Lower leg skin (tissue), 4 donors: ENCODE data around the gene PTTG1IP. TPM values are rescaled to one million over a fixed set of nuclear protein-coding genes. Genes with fewer than 3 reads are reported as not detected.

Experiments used
- DNase-seq, 2 donors: peaks; one replicate each; pipeline ENCODE4 v3.0.0-alpha.2; 2019; ENCODE audit warnings: low spot score in 2 of 2
- H3K4me3 ChIP-seq: fragments of 200-600 bp; sonication (generic); 2 replicates; pipeline ENCODE4 v1.5.1; 2017; ENCODE audit warnings: mild to moderate bottlenecking, low read depth; ENCODE audit not compliant: poor library complexity, severe bottlenecking
- CTCF ChIP-seq, 3 donors: fragments of 450-650 bp; IDR thresholded peaks; one replicate each; pipeline ENCODE4 v1.5.1; 2016; ENCODE audit warnings: antibody characterized with exemption in 3 of 3, mild to moderate bottlenecking in 3 of 3, moderate library complexity in 2 of 3
- POLR2A ChIP-seq, 2 donors: fragments of 450-650 bp; IDR thresholded peaks; one replicate each; pipeline ENCODE4 v1.6.1; 2016 to 2017; ENCODE audit warnings: antibody characterized with exemption in 2 of 2, mild to moderate bottlenecking in 1 of 2, moderate library complexity in 1 of 2
- WGBS, 2 donors: methylation state at CpG; one replicate each; pipeline ENCODE4 v1.1.5; 2018; 5-methylcytosine and 5-hydroxymethylcytosine counted together
- intact Hi-C: fragments of 100-400 bp; cut with DNase I; formaldehyde crosslinking; loops from one replicate; pipeline ENCODE4 v1.15.0; 2023; ENCODE audit warnings: low total_unique reads
- total RNA-seq, 4 donors: library from RNA; depleted of rRNA; stranded (reverse); fragments of >200 nt; gene quantifications; one replicate each; pipeline ENCODE4 v1.1.0, GENCODE V29; 2016

The PTTG1IP gene
- total RNA-seq, 4 donors from 2014 or later = 110 to 193 (median 133) TPM

DNA sequence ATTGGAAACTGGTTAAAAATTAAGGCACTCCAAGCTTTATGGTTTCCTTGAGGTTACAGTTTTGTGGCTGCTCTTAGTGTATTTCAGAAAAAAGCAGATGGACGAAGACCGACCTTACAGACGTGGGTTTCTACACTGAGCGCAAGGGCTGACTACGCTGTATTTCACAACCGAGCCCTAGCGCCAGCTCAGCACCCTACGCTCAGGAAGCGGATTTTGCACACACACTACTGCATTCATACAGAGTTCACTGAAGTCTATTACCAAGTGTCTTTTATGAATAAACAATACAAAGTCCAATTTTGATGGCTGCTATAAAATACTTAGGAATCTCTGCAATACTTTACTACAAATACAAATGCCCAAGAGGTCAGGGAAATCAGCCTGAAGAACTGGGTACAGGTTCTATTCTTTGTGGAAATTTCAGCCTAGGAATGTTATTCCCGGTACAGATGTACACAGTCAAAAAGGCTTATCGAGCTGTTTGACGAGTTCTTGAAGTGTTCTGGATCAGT is 23.8 kb downstream of the PTTG1IP start:
- WGBS, 2 donors = 88 to 93% methylated on average over 12 of the region's 12 CpGs
- no peak overlapping the region for H3K4me3 ChIP-seq
- intact Hi-C loops = no loop called here
- DNase-seq = no peak
- TF ChIP-seq POLR2A (IDR thresholded peaks at IDR 0.05) = no peak
- TF ChIP-seq CTCF (IDR thresholded peaks at IDR 0.05) = no peak

GRCh38 chr21:44848821-44849521 is 24.5 kb downstream of the PTTG1IP start:
- intact Hi-C loops = no loop called here
- TF ChIP-seq POLR2A (IDR thresholded peaks at IDR 0.05) = no peak
- TF ChIP-seq CTCF (IDR thresholded peaks at IDR 0.05) = no peak
- DNase-seq = no peak
- H3K4me3 ChIP-seq = no peak overlapping the region
- 92 to 94% methylated on average over 18 to 30 of the region's 36 CpGs for WGBS, 2 donors

GRCh38 chr21:44847261-44848056 is 26.0 kb downstream of the PTTG1IP start:
- no peak overlapping the region for H3K4me3 ChIP-seq
- intact Hi-C loops = no loop called here
- 88 to 91% methylated on average over 15 to 21 of the region's 24 CpGs for WGBS, 2 donors
- TF ChIP-seq CTCF (IDR thresholded peaks at IDR 0.05) (no peak), POLR2A (IDR thresholded peaks at IDR 0.05) (no peak)
- no peak for DNase-seq

DNA sequence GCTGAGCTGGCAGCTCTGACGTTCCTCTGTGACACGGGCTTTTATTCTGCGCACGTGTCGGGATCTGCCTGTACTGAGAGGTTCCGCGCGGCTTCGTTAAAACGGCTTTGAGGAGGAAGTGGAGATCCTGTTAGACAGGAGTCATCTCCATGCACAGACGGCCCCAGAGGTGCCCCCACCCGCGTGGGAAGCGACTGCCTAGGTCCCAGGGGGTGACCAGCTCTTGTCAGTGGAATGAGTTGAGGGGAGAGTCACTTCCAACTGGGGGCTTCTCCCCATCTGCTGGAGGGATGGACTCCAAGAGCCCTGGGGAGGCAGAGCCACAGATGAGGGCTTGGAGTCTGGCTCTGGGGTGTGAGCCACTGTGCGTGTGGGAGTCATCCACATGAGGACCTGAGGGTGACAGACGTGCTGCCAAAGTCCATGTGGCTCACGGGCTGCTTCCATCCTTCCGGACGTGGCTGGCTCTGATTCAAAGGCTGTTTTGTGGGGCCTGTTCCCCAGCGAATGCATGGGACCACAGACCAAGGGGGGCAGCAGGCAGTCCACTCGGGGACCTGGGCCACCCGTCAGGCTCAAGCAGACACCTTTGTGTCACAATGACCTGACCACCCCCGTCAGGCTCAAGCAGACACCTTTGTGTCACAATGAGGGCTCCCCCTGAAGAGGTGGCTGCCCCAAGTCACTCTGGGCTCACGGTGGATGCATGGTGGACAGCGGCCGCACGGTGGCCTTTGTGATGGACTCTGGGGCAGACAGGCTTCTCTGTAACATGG is 26.8 kb downstream of the PTTG1IP start:
- DNase-seq = peak; percentile 72 to 94
- no peak overlapping the region for H3K4me3 ChIP-seq
- WGBS, 2 donors = 21 to 24% methylated on average over 24 to 25 of the region's 27 CpGs
- intact Hi-C loops = no loop called here
- TF ChIP-seq POLR2A (IDR thresholded peaks at IDR 0.05) = no peak
- no peak for TF ChIP-seq CTCF (IDR thresholded peaks at IDR 0.05)

- H3K4me3 ChIP-seq = no peak overlapping the region
- intact Hi-C loops = no loop called here
- WGBS, 2 donors = 4 to 7% methylated on average over 1 of the region's 1 CpG
- no peak for DNase-seq
- TF ChIP-seq POLR2A (IDR thresholded peaks at IDR 0.05) (no peak), CTCF (IDR thresholded peaks at IDR 0.05) (no peak)
These were observed 27.3 kb downstream of the PTTG1IP start for GRCh38 chr21:44846224-44846484.
